OCI-LY7 (cell line): ENCODE results near the gene ZNF599. TPM values are rescaled to one million over a fixed set of nuclear protein-coding genes. Genes with fewer than 3 reads are reported as not detected.

Source experiments
- BruUV-seq: library from RNA; stranded (reverse); fragments of 400-500 nt; replicated peaks from 2 replicates; lab custom pipeline; 2021; lab: Mats Ljungman, UMichigan
- CTCF ChIA-PET: fragments of 300-600 bp; sonication (Branson Sonifier 250); formaldehyde crosslinking; loops from one replicate; lab custom pipeline; 2022; ENCODE audit warnings: antibody characterized with exemption; ENCODE audit not compliant: unreplicated experiment; lab: Charles Lee
- POLR2A ChIA-PET: fragments of 300-600 bp; sonication (Branson Sonifier 250); formaldehyde crosslinking; loops from one replicate; lab custom pipeline; 2022; ENCODE audit warnings: antibody characterized with exemption; lab: Charles Lee
- DNase-seq: peaks from one replicate; pipeline ENCODE4 v3.0.0-alpha.2; 2015; ENCODE audit warnings: low spot score
- H2AFZ ChIP-seq: fragments of 200-600 bp; sonication (generic), shearing (Covaris generic); 2 replicates; pipeline ENCODE4 v1.6.1; 2014; ENCODE audit warnings: mild to moderate bottlenecking, antibody characterized with exemption, low read length, moderate library complexity
- H3K27ac ChIP-seq: fragments of 200-600 bp; sonication (generic); 2 replicates; pipeline ENCODE4 v1.5.1; 2014; ENCODE audit warnings: mixed run types, low read depth, mild to moderate bottlenecking, moderate library complexity, low read length, inconsistent platforms; ENCODE audit not compliant: poor library complexity, severe bottlenecking
- H3K36me3 ChIP-seq: fragments of 200-600 bp; sonication (generic); 2 replicates; pipeline ENCODE4 v1.6.1; 2014; ENCODE audit warnings: mild to moderate bottlenecking, antibody characterized with exemption, low read length, moderate library complexity, mixed read lengths; ENCODE audit not compliant: insufficient read depth
- H3K4me1 ChIP-seq: fragments of 200-600 bp; sonication (generic); 2 replicates; pipeline ENCODE4 v1.5.1; 2014; ENCODE audit warnings: mild to moderate bottlenecking, low read length; ENCODE audit not compliant: insufficient read depth, poor library complexity, severe bottlenecking
- H3K4me2 ChIP-seq: fragments of 200-600 bp; sonication (generic); 2 replicates; pipeline ENCODE4 v1.6.1; 2014; ENCODE audit warnings: mild to moderate bottlenecking, low read length
- H3K4me3 ChIP-seq: fragments of 200-600 bp; sonication (generic); 2 replicates; pipeline ENCODE4 v1.5.1; 2014; ENCODE audit warnings: mild to moderate bottlenecking, low read depth, low read length; ENCODE audit not compliant: poor library complexity, severe bottlenecking
- H3K79me2 ChIP-seq: fragments of 200-600 bp; sonication (generic); 2 replicates; pipeline ENCODE4 v1.6.1; 2016; ENCODE audit warnings: low read depth, mild to moderate bottlenecking, low read length, moderate library complexity, mixed read lengths; ENCODE audit not compliant: insufficient read depth
- H3K9me2 ChIP-seq: fragments of 200-600 bp; sonication (generic); 2 replicates; pipeline ENCODE4 v1.6.1; 2016; ENCODE audit warnings: mild to moderate bottlenecking, low read length, mixed read lengths; ENCODE audit not compliant: insufficient read depth
- H3K9me3 ChIP-seq: fragments of 200-600 bp; sonication (generic); 2 replicates; pipeline ENCODE4 v1.6.1; 2014; ENCODE audit warnings: mild to moderate bottlenecking, mixed run types, low read length, mixed read lengths
- H4K20me1 ChIP-seq: fragments of 200-600 bp; sonication (generic); 2 replicates; pipeline ENCODE4 v1.6.1; 2014; ENCODE audit warnings: mild to moderate bottlenecking, antibody characterized with exemption, low read length, moderate library complexity, mixed read lengths; ENCODE audit not compliant: insufficient read depth
- EZH2phosphoT487 ChIP-seq: fragments of 200-600 bp; sonication (generic); IDR thresholded peaks from 2 replicates; pipeline ENCODE4 v1.6.1; 2018; ENCODE audit warnings: low read depth, borderline replicate concordance, mild to moderate bottlenecking, mixed run types, antibody characterized with exemption, low read length, moderate library complexity, mixed read lengths
- intact Hi-C: fragments of 100-400 bp; cut with micrococcal nuclease; formaldehyde crosslinking; loops from one replicate; pipeline ENCODE4 v1.10.0; 2022; ENCODE audit not compliant: unreplicated experiment
- total RNA-seq, 2 experiments: library from RNA; depleted of rRNA in 1 of 2; stranded (reverse); fragments of >200 nt in 1 of 2; shearing (Covaris generic) in 1 of 2; gene quantifications; 2 replicates each; pipeline ENCODE4 v1.2.3, GENCODE V29; 2014 to 2022
- TF ChIP-seq, protein P1 (sequence below): fragments of 200-600 bp; sonication (generic); conservative IDR thresholded peaks from 2 replicates; pipeline ENCODE4 v1.5.1; 2014; ENCODE audit warnings: mild to moderate bottlenecking, antibody characterized with exemption, low read length, moderate library complexity, mixed read lengths

The ZNF599 gene
- total RNA-seq, 2 experiments from 2014 or later: 3.0 to 3.3 TPM

DNA sequence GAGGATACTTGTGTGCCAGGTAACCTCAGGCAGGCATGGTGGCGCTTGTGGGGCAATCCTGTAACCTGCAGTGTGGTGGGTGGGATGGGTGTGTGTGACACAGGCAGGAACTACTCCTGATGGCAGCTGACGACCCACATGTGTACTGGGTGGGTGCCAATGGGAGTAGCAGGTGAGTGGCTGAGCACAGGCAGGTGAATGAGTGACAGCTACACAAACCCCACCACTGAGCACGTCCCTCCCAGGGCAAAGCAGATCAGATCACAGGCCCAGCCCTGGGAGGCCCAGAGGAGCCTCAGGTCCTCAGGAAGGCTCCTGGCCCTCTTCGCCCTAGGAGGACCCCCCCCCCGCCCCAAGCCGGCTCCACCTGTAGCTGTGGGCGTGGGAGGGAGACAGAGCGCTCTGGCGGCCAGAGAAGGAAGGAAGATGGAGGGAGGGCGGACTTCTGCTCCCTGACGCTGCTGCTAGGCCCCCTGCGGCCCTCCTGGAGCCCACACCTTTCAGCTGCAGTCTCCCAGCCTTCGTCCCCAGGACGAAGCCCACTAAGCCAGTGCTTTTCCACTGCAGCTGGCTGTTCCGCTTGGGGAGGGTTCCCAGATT, 40.3 kb downstream of the ZNF599 start:
- Histone ChIP-seq H4K20me1 (no peaks in the 10 kb centered on the region), H3K36me3 (no peaks in the 10 kb centered on the region; the same call in 1 of the 2 replicates), H3K79me2 (no peaks in the 10 kb centered on the region), H3K9me3 (no peaks in the 10 kb centered on the region), H2AFZ (no peak overlapping the region), H3K4me1 (peaks cover 17% of the 10 kb centered on the region), H3K27ac (no peak overlapping the region), H3K4me3 (peak overlapping the region; percentile 77), H3K9me2 (no peaks in the 10 kb centered on the region), H3K4me2 (peak overlapping the region; percentile 85)
- TF ChIP-seq EZH2phosphoT487: no peak
- TF ChIP-seq, protein P1, sequence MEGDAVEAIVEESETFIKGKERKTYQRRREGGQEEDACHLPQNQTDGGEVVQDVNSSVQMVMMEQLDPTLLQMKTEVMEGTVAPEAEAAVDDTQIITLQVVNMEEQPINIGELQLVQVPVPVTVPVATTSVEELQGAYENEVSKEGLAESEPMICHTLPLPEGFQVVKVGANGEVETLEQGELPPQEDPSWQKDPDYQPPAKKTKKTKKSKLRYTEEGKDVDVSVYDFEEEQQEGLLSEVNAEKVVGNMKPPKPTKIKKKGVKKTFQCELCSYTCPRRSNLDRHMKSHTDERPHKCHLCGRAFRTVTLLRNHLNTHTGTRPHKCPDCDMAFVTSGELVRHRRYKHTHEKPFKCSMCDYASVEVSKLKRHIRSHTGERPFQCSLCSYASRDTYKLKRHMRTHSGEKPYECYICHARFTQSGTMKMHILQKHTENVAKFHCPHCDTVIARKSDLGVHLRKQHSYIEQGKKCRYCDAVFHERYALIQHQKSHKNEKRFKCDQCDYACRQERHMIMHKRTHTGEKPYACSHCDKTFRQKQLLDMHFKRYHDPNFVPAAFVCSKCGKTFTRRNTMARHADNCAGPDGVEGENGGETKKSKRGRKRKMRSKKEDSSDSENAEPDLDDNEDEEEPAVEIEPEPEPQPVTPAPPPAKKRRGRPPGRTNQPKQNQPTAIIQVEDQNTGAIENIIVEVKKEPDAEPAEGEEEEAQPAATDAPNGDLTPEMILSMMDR: no peak
- DNase-seq: peak; percentile 18
- intact Hi-C loops: loop anchor here (1.0 kb wide), 1 partner anchor 55 kb away; the partner anchor contains the start of genes SCGB2B2 and ZNF302
- no TSS peak for BruUV-seq
- POLR2A ChIA-PET: interaction anchor here (1.1 kb wide), 2 partner anchors 33 to 56 kb away, joined by 3 to 4 read pairs; partner anchors contain the start of genes SCGB2B2 and ZNF302
- CTCF ChIA-PET: interaction anchor here (0.6 kb wide), 1 partner anchor 1882 kb away, joined by 4 read pairs; no protein-coding TSS in a partner anchor

DNA sequence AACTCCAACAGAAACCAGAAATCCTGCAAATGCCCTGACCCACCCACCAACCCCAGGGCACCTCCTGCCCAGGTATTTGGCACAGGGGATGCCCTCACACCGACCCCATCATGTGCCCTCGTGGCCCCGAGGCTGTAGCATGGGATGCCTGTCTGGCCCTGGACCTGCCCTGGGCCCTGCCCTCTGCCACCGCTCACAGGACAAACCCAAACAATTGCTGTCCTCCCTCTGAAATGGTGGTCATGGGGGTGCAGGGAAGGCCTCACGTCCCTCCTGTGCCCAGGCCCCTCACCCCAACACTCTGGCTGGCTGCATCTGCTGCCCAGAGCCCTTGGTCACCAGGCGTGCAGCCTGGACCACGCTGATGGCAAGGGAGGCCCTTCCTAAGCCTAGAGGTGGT, 41.1 kb downstream of the ZNF599 start:
- Histone ChIP-seq H3K4me2 (no peak overlapping the region), H4K20me1 (no peaks in the 10 kb centered on the region), H3K9me2 (no peaks in the 10 kb centered on the region), H3K27ac (no peak overlapping the region), H3K4me1 (peaks cover 17% of the 10 kb centered on the region), H2AFZ (no peak overlapping the region), H3K9me3 (no peaks in the 10 kb centered on the region), H3K4me3 (no peak overlapping the region), H3K79me2 (no peaks in the 10 kb centered on the region), H3K36me3 (no peaks in the 10 kb centered on the region)
- no TSS peak for BruUV-seq
- DNase-seq: no peak
- TF ChIP-seq EZH2phosphoT487: no peak
- ChIA-PET POLR2A (no interaction called here), CTCF (no interaction called here)
- intact Hi-C loops: no loop called here

- no peak for DNase-seq
- Histone ChIP-seq H3K9me2 (no peaks in the 10 kb centered on the region), H3K27ac (no peak overlapping the region), H3K4me1 (peaks cover 17% of the 10 kb centered on the region), H2AFZ (no peak overlapping the region), H3K4me3 (no peak overlapping the region), H4K20me1 (no peaks in the 10 kb centered on the region), H3K4me2 (no peak overlapping the region), H3K36me3 (no peaks in the 10 kb centered on the region), H3K79me2 (no peaks in the 10 kb centered on the region), H3K9me3 (no peaks in the 10 kb centered on the region)
- intact Hi-C loops: no loop called here
- no peak for TF ChIP-seq EZH2phosphoT487
- TF ChIP-seq, protein P1: no peak
- ChIA-PET POLR2A (no interaction called here), CTCF (no interaction called here)
- no TSS peak for BruUV-seq
Measured at GRCh38 chr19:34731019-34731829, 41.8 kb downstream of the ZNF599 start.
